GM21526 (cell line): Measurements from ENCODE around the gene CNR1.

ENCODE experiments used
- ATAC-seq: cut with Tn5 transposase; IDR thresholded peaks from one replicate; pipeline ENCODE4 v1.9.1; 2021; ENCODE audit warnings: moderate library complexity; ENCODE audit not compliant: unreplicated experiment, low FRiP score

Gene CNR1

GRCh38 chr6:88144637-88145297 is 21.4 kb downstream of the CNR1 start:
- no peak for ATAC-seq

- ATAC-seq = no peak
These were observed 22.6 kb downstream of the CNR1 start for GRCh38 chr6:88143421-88144157.

- ATAC-seq = no peak
These were observed 23.9 kb downstream of the CNR1 start for GRCh38 chr6:88142297-88142668.

- ATAC-seq = peak; percentile 96
These were observed 24.4 kb downstream of the CNR1 start for GRCh38 chr6:88141561-88142296.

- no peak for ATAC-seq
These were observed 28.2 kb downstream of the CNR1 start for GRCh38 chr6:88137915-88138314.

- ATAC-seq = peak; percentile 77
These were observed 30.5 kb downstream of the CNR1 start for GRCh38 chr6:88135578-88136114.

- no peak for ATAC-seq
These were observed 31.6 kb downstream of the CNR1 start for GRCh38 chr6:88134575-88134974.

- ATAC-seq = no peak
These were observed 32.4 kb downstream of the CNR1 start for GRCh38 chr6:88133718-88134117.

GRCh38 chr6:88124925-88125557 is 41.1 kb downstream of the CNR1 start:
- no peak for ATAC-seq

- no peak for ATAC-seq
These were observed 45.5 kb downstream of the CNR1 start for GRCh38 chr6:88120635-88121034.

- ATAC-seq = no peak
These were observed 46.4 kb downstream of the CNR1 start for GRCh38 chr6:88119769-88120168.

- no peak for ATAC-seq
These were observed 49.9 kb downstream of the CNR1 start for GRCh38 chr6:88116276-88116675.

GRCh38 chr6:88115307-88115706 is 50.8 kb downstream of the CNR1 start:
- ATAC-seq = no peak

- no peak for ATAC-seq
These were observed 51.3 kb downstream of the CNR1 start for GRCh38 chr6:88114838-88115237.

- no peak for ATAC-seq
These were observed 54.2 kb downstream of the CNR1 start for GRCh38 chr6:88111991-88112390.

GRCh38 chr6:88107241-88107640 is 58.9 kb downstream of the CNR1 start:
- no peak for ATAC-seq

GRCh38 chr6:88105741-88106340 is 60.3 kb downstream of the CNR1 start:
- ATAC-seq = no peak
